GM18861 (cell line): ENCODE data around the gene DDX41.

Source experiments
- ATAC-seq: cut with Tn5 transposase; IDR thresholded peaks from one replicate; pipeline ENCODE4 v1.9.1; 2021; ENCODE audit not compliant: unreplicated experiment

DDX41 gene

GRCh38 chr5:177484902-177485549, 31.7 kb downstream of the DDX41 start:
- no peak for ATAC-seq

GRCh38 chr5:177483994-177484901, 32.5 kb downstream of the DDX41 start:
- ATAC-seq = no peak

- no peak for ATAC-seq
Observed at GRCh38 chr5:177483042-177483441, 33.7 kb downstream of the DDX41 start.

GRCh38 chr5:177482359-177482795, 34.4 kb downstream of the DDX41 start:
- no peak for ATAC-seq

GRCh38 chr5:177479774-177480173, 37.0 kb downstream of the DDX41 start:
- ATAC-seq = no peak

- ATAC-seq = no peak
Observed at GRCh38 chr5:177478711-177479646, 37.8 kb downstream of the DDX41 start.

GRCh38 chr5:177477701-177478477, 38.9 kb downstream of the DDX41 start:
- no peak for ATAC-seq

GRCh38 chr5:177476531-177477233, 40.1 kb downstream of the DDX41 start:
- ATAC-seq = no peak

GRCh38 chr5:177475563-177476427, 41.0 kb downstream of the DDX41 start:
- no peak for ATAC-seq

GRCh38 chr5:177474846-177475562, 41.8 kb downstream of the DDX41 start:
- no peak for ATAC-seq

GRCh38 chr5:177474002-177474476, 42.7 kb downstream of the DDX41 start:
- ATAC-seq = no peak

- no peak for ATAC-seq
Observed at GRCh38 chr5:177473443-177474001, 43.2 kb downstream of the DDX41 start, which contains the start of gene DBN1. Gene DBN1, minus strand, starts transcription at chr5:177473634. Its CDS starts 113 bp downstream, at chr5:177473521.

GRCh38 chr5:177472460-177473442, 44.0 kb downstream of the DDX41 start:
- ATAC-seq = no peak

GRCh38 chr5:177471610-177472356, 45.0 kb downstream of the DDX41 start:
- no peak for ATAC-seq

- no peak for ATAC-seq
Observed at GRCh38 chr5:177470759-177471536, 45.8 kb downstream of the DDX41 start.
